ENCODE measurements around the gene RRP7A.
"Not testable (repeated sequence)": the region's sequence is repeated elsewhere in the genome, so short reads cannot be mapped to it uniquely, and the experiment has no call there.

RRP7A gene

GRCh38 chr22:42535082-42535731, 15.6 kb upstream of the RRP7A start:
- not testable (repeated sequence) for DNase-seq

- DNase-seq = no peak
Measured at GRCh38 chr22:42533638-42533977, 14.0 kb upstream of the RRP7A start.

DNA sequence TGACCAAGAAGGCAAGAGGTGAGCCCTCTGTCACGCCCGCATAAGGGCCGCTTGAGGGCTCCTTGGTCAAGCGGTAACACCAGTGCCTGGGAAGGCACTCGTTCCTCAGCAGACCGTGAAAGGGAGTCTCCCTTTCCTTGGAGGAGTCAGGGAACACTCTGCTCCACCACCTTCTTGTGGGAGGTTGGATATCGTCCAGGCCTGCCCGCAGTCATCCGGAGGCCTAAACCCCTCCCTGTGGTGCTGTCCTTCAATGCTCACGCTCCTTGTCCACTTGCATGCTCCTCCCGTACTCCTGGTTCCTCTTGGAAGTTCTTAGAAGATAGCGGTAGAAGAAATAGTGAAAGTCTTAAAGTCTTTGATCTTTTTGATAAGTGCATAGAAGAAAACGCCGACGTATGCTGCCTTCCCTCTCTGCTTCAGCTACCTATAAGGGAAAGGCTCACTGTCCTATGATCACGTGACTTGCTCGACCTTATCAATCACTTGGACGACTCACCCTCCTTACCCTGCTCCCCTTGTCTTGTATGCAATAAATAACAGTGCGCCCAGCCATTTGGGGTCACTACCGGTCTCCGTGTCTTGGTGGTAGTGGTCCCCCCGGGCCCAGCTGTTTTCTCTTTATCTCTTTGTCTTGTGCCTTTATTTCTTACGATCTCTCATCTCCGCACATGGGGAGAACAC, 11.9 kb upstream of the RRP7A start:
- DNase-seq = not testable (repeated sequence)

GRCh38 chr22:42529435-42529834, 9.8 kb upstream of the RRP7A start:
- DNase-seq = not testable (repeated sequence)

- DNase-seq = no peak
Measured at GRCh38 chr22:42528591-42529307, 9.2 kb upstream of the RRP7A start.

DNA sequence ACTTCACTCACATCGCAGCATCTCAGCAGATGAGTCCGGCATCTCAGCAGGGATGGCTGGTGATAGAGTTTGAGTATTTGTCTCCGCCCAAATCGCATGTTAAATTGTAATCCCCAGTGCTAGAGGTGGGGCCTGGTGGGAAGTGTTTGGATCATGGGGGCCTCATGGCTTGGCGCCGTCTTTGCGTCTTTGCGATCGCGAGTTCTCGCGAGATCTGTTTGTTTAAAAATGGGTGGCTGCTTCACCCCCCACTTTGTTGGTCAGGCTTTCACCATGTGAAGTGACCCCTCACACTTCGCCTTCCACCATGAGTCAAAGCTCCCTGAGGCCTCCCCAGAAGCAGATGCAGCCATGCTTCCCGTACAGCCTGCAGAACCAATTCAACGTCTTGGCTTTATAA, 3.0 kb upstream of the RRP7A start:
- DNase-seq = no peak

DNA sequence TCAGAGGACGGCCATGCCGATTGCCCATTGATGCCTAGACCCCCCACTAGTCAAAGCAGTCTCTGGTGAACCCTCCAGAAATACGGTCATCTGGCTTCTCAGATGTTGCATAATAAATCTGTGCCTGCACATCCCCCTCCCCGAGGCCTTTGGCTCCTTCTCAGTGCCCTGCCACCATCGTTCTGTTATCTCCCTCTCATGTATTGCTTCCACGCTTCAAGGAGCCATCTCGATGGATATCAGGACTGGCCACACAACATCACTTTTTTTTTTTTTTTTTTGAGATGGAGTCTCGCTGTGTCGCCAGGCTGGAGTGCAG, 1.6 kb upstream of the RRP7A start:
- no peak for DNase-seq

GRCh38 chr22:42518638-42519524, 715 bp downstream of the RRP7A start:
- DNase-seq = not testable (repeated sequence)

DNA sequence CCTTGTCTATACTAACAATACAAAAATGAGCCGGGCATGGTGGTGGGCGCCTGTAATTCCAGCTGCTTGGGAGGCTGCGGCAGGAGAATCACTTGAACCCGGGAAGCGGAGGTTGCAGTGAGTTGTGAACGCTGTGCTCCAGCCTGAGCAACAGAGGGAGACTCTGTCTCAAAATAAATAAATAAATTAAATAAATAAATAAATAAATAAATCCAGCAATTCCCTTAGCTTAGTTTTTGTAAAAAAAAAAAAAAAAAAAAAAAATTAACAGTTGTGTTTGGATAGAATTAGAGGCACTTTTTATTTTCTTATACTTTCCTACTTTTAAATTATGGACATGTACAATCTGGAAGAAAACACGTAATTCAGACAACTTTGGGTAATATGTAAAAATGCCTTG, 2.5 kb downstream of the RRP7A start:
- DNase-seq = not testable (repeated sequence)

GRCh38 chr22:42515896-42516295, 3.7 kb downstream of the RRP7A start:
- DNase-seq = no peak

- DNase-seq = not testable (repeated sequence)
Measured at GRCh38 chr22:42515304-42515703, 4.3 kb downstream of the RRP7A start.

DNA sequence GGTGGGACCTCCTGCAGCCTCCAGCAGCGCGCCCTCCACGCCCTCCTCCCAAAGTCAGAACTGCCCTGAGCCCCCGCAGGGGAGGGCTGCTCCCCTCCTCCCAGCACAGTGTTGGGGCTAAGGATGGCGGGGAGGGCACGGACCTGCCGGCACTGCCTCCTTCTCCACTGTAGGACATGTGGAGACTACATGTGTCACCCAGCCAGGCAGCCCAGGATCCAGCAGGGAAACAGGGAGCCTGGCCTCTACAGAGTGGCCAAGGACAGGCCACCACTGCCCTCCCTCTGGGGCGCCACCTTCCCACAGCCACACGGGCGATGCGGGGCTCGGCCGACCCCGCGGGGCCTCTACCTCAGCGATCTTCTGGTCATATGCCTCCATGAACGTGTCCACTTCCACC, 5.3 kb downstream of the RRP7A start:
- DNase-seq = not testable (repeated sequence)

DNA sequence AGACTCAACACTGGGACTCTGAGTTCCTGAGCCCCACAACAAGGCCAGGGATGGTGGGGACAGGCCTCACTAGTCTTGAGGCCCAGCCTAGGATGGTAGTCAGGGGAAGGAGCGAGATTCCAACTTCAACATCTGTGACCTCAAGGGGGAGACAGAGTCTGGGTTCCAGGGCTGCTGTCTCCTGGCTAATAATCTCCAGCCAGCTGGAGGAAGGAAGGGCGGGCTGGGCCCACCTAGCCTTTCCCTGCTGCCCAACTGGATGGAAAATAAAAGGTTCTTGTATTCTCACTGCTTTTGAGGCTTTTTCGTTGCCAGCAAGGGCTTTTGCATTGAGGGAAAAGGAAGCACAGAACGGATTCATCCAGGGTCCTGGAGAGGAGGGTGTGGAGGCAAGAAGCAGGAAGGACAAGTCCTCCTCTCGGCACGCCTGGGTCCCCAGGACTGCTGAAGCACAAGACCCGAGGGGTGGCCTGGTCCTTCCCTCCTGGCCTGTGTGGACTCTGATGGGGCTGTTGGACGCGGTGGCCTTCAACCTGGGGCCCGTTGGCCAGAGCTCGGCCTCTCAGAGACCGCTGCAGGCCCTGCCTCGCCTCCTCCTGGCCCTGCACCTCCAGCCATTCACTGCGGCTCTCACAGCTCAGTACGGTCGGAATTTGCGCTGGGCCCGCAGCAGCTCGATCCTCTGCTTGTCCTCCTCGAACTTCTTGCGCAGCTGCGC, 7.2 kb downstream of the RRP7A start:
- DNase-seq = peak; percentile 63

- DNase-seq = no peak
Measured at GRCh38 chr22:42511401-42511891, 8.2 kb downstream of the RRP7A start.

GRCh38 chr22:42509548-42509947, 10.0 kb downstream of the RRP7A start:
- DNase-seq = no peak

DNA sequence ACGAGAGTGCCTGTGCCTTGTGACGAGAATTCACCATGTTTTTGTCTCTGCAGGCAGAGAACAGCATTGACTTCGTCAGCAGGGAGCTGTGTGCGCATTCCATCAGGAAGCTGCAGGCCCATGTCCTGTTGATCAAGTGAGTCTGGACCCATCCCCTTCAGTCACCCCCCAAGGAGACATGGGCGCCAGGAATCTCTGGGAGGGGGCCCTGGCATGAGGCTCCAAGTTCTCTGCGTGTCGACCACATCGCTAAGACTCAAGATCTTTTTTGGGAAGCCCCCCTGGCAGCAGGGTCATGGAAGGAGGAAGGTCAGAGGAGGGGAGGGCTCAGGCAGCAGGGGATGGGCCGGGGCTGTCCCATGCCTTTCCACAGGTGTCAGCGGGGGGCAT, 10.6 kb downstream of the RRP7A start:
- DNase-seq = not testable (repeated sequence)

GRCh38 chr22:42508327-42508974, 11.1 kb downstream of the RRP7A start:
- DNase-seq = not testable (repeated sequence)

- DNase-seq = no peak
Measured at GRCh38 chr22:42500836-42501179, 18.8 kb downstream of the RRP7A start.

DNA sequence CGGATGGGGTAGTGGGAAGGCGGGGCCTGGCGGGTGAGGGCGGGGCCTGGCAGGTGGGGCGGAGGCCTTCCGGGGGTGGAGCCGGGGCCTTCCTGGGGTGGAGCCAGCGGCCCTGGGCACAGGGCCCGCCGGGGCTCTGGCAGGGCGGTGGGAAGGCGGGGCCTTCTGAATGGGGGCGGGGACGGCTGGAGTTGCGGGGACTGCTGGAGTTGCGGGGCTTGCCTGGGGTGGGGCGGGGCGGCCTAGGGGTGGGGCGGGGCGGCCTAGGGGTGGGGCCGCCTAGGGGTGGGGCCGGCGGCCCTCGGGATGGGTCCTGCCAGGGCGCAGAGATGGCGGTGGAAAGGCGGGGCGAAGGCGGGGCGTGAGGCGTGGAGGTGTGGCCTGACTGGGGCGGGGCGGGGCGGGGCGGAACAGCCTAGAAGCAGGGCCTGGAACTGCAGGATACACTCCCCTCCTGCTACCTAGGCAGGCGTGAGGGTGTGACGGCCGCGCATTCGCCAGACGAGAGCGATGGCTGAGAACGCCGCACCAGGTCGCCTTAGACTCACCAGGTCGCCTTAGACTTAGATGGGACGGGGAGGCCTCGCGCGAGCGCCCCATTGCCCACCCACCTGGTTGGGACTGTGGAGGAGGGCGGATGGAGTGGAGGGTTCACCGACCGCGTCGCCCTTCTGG, 19.3 kb downstream of the RRP7A start:
- DNase-seq = peak; percentile 85

GRCh38 chr22:42499773-42500160, 19.8 kb downstream of the RRP7A start:
- DNase-seq = not testable (repeated sequence)

- DNase-seq = not testable (repeated sequence)
Measured at GRCh38 chr22:42495533-42496141, 24.0 kb downstream of the RRP7A start.

Data from femur (tissue), 1 donor.